IPS-20b (cell line): ENCODE results near the gene ZNF367.

Experiments used
- H3K27ac ChIP-seq: one replicate; pipeline ENCODE4 v1.5.1; 2013; ENCODE audit warnings: low read length
- H3K27me3 ChIP-seq: 2 replicates; pipeline ENCODE4 v1.6.1; 2013; ENCODE audit warnings: mild to moderate bottlenecking, low read length, inconsistent platforms; ENCODE audit not compliant: insufficient read depth
- H3K36me3 ChIP-seq: 2 replicates; pipeline ENCODE4 v1.6.1; 2013; ENCODE audit warnings: low read depth, mild to moderate bottlenecking, inconsistent platforms, low read length, moderate library complexity; ENCODE audit not compliant: insufficient read depth
- H3K4me1 ChIP-seq: 2 replicates; pipeline ENCODE4 v1.6.1; 2013; ENCODE audit warnings: mild to moderate bottlenecking, control low read depth, inconsistent platforms, low read length, moderate library complexity; ENCODE audit not compliant: insufficient read depth
- H3K4me3 ChIP-seq: 2 replicates; pipeline ENCODE4 v1.5.1; 2013; ENCODE audit warnings: mild to moderate bottlenecking, low read length, inconsistent platforms
- H3K9ac ChIP-seq: 2 replicates; pipeline ENCODE4 v1.6.1; 2013; ENCODE audit warnings: low read depth, mild to moderate bottlenecking, inconsistent platforms, low read length, moderate library complexity
- H3K9me3 ChIP-seq: 2 replicates; pipeline ENCODE4 v1.6.1; 2013; ENCODE audit warnings: mild to moderate bottlenecking, low read depth, low read length, inconsistent platforms; ENCODE audit not compliant: insufficient read depth

Gene ZNF367

DNA sequence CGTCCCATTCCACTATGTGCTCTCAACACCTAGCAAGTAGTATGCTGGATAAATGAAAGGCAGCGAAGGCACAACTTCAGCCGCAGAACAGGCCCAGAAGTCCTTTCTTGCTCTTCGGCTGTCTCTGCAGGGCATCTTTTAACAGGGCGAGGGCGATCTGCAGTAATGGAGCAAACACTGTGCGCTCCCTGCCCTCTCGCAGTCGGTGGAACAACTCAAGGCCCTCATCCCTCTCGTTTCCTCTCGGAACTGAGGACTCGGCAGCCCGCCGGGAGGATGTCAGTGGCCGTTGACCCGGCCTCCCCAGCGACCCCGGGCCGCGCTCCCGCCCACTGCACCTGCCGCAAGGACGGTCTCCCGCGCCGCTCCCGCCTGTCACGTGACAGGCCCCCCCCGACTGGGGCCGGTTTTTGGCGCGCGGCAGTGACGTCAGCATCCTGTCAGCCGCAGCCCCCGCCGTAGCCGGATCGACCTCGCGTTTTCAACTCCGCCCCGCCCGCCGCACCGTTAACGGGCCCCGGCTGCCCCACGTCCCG is 1.1 kb downstream of the ZNF367 start:
- Histone ChIP-seq H3K27me3 (no peaks in the 10 kb centered on the region), H3K4me1 (peaks cover 21% of the 10 kb centered on the region), H3K36me3 (no peaks in the 10 kb centered on the region), H3K9ac (peak overlapping the region; percentile 87), H3K27ac (no peak overlapping the region), H3K9me3 (no peaks in the 10 kb centered on the region), H3K4me3 (peak overlapping the region; percentile 91)

- H3K9ac ChIP-seq, result no peak overlapping the region
Observed at GRCh38 chr9:96413302-96414221, 4.6 kb downstream of the ZNF367 start.

DNA sequence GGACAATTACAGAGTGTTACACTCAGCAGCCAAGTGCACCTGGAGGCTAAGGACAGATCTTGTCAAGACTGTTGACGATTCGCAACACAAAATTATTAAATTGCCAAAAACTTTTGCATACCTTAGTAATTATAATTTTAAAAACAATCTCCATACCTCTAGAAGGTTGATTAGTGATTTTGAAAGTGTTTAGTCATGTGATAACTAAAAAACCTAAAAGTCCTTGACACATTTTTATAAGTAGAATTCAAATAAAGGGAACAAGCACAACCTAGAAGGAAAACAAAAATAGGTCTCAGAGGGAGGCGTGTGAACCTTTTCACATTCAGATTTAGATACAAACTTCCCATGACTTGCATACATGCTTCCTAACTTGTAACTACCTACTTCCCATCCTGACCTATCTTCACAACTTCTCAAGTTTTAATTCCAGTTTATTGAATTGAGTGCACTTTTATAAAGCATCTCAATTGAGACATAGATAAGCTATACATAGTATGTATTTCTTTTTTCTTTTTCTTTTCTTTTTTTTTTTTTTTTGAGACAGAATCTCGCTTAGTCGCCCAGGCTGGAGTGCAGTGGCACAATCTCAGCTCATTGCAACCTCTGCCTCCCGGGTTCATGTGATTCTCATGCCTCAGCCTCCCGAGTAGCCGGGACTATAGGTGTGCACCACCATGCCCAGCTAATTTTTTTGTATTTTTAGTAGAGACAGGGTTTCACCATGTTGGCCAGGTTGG is 5.8 kb downstream of the ZNF367 start:
- no peak overlapping the region for H3K27ac ChIP-seq
- no peak overlapping the region; the same call in 1 of the 2 replicates for H3K9ac ChIP-seq
- H3K27me3 ChIP-seq, result no peaks in the 10 kb centered on the region
- peaks cover 16% of the 10 kb centered on the region for H3K36me3 ChIP-seq
- peaks cover 21% of the 10 kb centered on the region for H3K4me1 ChIP-seq
- no peak overlapping the region for H3K4me3 ChIP-seq
- H3K9me3 ChIP-seq, result no peaks in the 10 kb centered on the region

More at GRCh38 chr9:96413302-96414221, 4.6 kb downstream of the ZNF367 start:
- Histone ChIP-seq H3K27ac (no peak overlapping the region), H3K36me3 (peaks cover 16% of the 10 kb centered on the region), H3K9me3 (no peaks in the 10 kb centered on the region), H3K27me3 (no peaks in the 10 kb centered on the region), H3K4me3 (no peak overlapping the region), H3K4me1 (peaks cover 17% of the 10 kb centered on the region)

DNA sequence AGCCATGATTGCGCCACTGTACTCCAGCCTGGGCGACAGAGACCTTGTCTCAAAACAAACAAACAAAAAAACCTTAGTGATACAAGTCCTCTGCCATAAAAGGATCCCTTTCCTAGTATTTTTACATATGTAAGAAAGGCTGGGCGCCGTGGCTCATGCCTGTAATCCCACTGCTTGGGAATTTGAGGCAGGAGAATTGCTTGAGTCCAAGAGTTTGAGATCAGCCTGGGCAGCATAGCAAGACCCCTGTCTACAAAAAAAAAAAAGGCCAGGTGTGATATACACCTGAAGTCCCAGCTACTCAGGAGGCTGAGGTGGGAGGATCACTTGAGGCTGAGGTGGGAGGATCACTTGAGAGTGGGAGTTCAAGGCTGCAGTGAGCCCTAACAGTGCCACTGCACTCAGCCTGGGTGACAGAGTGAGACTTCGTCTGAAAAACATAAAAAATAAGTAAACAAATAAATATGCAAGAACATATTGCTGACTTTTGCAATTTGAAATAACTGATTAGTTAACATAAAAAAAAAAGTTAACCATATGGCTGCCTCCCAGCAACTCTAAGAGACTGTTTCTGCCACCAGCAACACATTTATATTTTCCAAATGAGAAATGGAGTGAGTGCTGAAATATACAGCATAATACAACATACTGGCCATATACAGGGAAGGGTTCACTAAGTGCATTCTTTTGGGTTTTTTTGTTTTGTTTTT is 6.9 kb downstream of the ZNF367 start:
- peaks cover 21% of the 10 kb centered on the region for H3K4me1 ChIP-seq
- no peaks in the 10 kb centered on the region for H3K9me3 ChIP-seq
- no peak overlapping the region for H3K4me3 ChIP-seq
- no peak overlapping the region for H3K27ac ChIP-seq
- H3K36me3 ChIP-seq, result peaks cover 16% of the 10 kb centered on the region
- no peaks in the 10 kb centered on the region for H3K27me3 ChIP-seq
- H3K9ac ChIP-seq, result no peak overlapping the region

GRCh38 chr9:96408409-96409280 is 9.5 kb downstream of the ZNF367 start:
- H3K36me3 ChIP-seq, result peaks cover 16% of the 10 kb centered on the region
- H3K27me3 ChIP-seq, result no peaks in the 10 kb centered on the region
- no peaks in the 10 kb centered on the region for H3K9me3 ChIP-seq
- H3K27ac ChIP-seq, result no peak overlapping the region
- H3K4me1 ChIP-seq, result peaks cover 21% of the 10 kb centered on the region
- H3K9ac ChIP-seq, result no peak overlapping the region
- no peak overlapping the region for H3K4me3 ChIP-seq

- no peaks in the 10 kb centered on the region for H3K27me3 ChIP-seq
- H3K27ac ChIP-seq, result no peak overlapping the region
Observed at GRCh38 chr9:96400132-96400910, 17.8 kb downstream of the ZNF367 start.

DNA sequence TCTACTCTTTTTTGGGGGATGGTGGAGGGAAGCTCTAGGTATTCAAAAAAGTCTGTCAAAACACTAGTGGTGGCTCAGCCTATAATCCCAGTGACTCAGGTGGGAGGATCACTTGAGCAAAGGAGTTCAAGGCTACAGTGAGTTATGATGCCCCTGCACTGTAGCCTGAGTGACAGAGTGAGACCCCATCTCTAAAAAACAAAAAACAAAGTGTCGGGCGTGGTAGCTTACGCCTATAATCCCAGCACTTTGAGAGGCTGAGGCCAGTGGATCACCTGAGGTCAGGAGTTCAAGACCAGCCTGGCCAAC is 18.9 kb downstream of the ZNF367 start:
- Histone ChIP-seq H3K9ac (peak overlapping the region; percentile 29; the same call in 1 of the 2 replicates), H3K4me1 (peaks cover 23% of the 10 kb centered on the region), H3K27ac (peak overlapping the region; percentile 49), H3K4me3 (no peak overlapping the region), H3K36me3 (peaks cover 8% of the 10 kb centered on the region; the same call in 1 of the 2 replicates), H3K27me3 (no peaks in the 10 kb centered on the region), H3K9me3 (no peaks in the 10 kb centered on the region)

More at GRCh38 chr9:96400132-96400910, 17.8 kb downstream of the ZNF367 start:
- Histone ChIP-seq H3K9me3 (no peaks in the 10 kb centered on the region), H3K36me3 (0 out of 2 replicates have a peak, but pooled peaks cover 3% of the 10 kb centered on the region), H3K4me3 (no peak overlapping the region), H3K4me1 (peaks cover 14% of the 10 kb centered on the region), H3K9ac (no peak overlapping the region)

- Histone ChIP-seq H3K36me3 (peaks cover 12% of the 10 kb centered on the region), H3K4me3 (no peak overlapping the region), H3K27ac (peak overlapping the region; percentile 49), H3K27me3 (no peaks in the 10 kb centered on the region), H3K9ac (peak overlapping the region; percentile 29), H3K9me3 (no peaks in the 10 kb centered on the region), H3K4me1 (peaks cover 26% of the 10 kb centered on the region)
Observed at GRCh38 chr9:96398582-96399324, 19.4 kb downstream of the ZNF367 start.

DNA sequence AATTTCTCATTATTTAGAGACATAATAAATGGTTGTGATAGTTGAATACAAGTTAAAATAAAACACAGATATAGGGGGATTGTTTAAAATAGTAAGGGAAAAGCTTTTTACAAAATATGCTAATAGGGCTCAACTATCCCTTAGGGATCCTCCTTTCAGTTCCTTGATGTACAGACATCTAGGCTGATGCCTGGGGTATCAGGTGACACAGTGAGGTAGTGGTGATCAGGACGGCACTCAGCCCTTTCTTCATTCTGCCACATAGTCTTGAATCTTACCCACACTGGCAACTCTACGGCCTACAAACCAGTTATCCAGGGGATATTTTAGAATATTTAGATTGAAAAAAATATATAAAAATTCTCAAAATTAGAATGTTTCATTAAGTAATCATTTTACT is 22.2 kb downstream of the ZNF367 start:
- H3K36me3 ChIP-seq, result peaks cover 35% of the 10 kb centered on the region
- H3K9ac ChIP-seq, result no peak overlapping the region
- no peaks in the 10 kb centered on the region for H3K9me3 ChIP-seq
- H3K27ac ChIP-seq, result no peak overlapping the region
- peaks cover 26% of the 10 kb centered on the region for H3K4me1 ChIP-seq
- no peak overlapping the region for H3K4me3 ChIP-seq
- H3K27me3 ChIP-seq, result no peaks in the 10 kb centered on the region
